Esophagus squamous epithelium (tissue), 5 donors: ENCODE results near the gene ACCSL. TPM values are rescaled to one million over a fixed set of nuclear protein-coding genes. Genes with fewer than 3 reads are reported as not detected.

Experiments
- DNase-seq: peaks from one replicate; lab custom pipeline; 2025; lab: John Stamatoyannopoulos, UW
- H3K27ac ChIP-seq, 4 donors: fragments of 200-600 bp; sonication (generic); one replicate each; pipeline ENCODE4 v1.5.1; 2016 to 2019; ENCODE audit warnings: mild to moderate bottlenecking in 1 of 4
- H3K27me3 ChIP-seq, 4 donors: fragments of 200-600 bp; sonication (generic); 1 replicate in 3 of 4; 2 replicates in 1 of 4; pipeline versions ENCODE4 v1.5.1 to v1.6.0; 2017 to 2021; ENCODE audit warnings: antibody characterized with exemption in 1 of 4
- H3K36me3 ChIP-seq, 3 donors: fragments of 200-600 bp; sonication (generic); one replicate each; pipeline ENCODE4 v1.5.1; 2016 to 2019
- H3K4me1 ChIP-seq, 3 donors: fragments of 200-600 bp; sonication (generic); one replicate each; pipeline ENCODE4 v1.5.1; 2017 to 2019
- H3K4me3 ChIP-seq, 4 donors: fragments of 200-600 bp; sonication (generic); 1 replicate in 3 of 4; 2 replicates in 1 of 4; pipeline ENCODE4 v1.5.1; 2016 to 2019; ENCODE audit warnings: mild to moderate bottlenecking in 2 of 4, moderate library complexity in 1 of 4
- H3K9me3 ChIP-seq, 3 donors: fragments of 200-600 bp; sonication (generic); one replicate each; pipeline ENCODE4 v1.5.1; 2016 to 2019
- CTCF ChIP-seq, 6 experiments: fragments of 450-650 bp in 4 of 6; fragments of 200-600 bp in 2 of 6; sonication (generic) in 2 of 6; IDR thresholded peaks; one replicate each; pipeline ENCODE4 v1.5.1; 2016 to 2019; ENCODE audit warnings: antibody characterized with exemption in 6 of 6, mild to moderate bottlenecking in 4 of 6, moderate library complexity in 4 of 6
- POLR2A ChIP-seq, 4 donors: fragments of 450-650 bp; IDR thresholded peaks; one replicate each; pipeline ENCODE4 v1.6.1; 2017; ENCODE audit warnings: antibody characterized with exemption in 4 of 4, mild to moderate bottlenecking in 4 of 4, moderate library complexity in 3 of 4
- WGBS, 2 donors: methylation state at CpG; one replicate each; pipeline ENCODE4 v1.1.5; 2018; 5-methylcytosine and 5-hydroxymethylcytosine counted together
- intact Hi-C: fragments of 100-400 bp; cut with DNase I; formaldehyde crosslinking; loops from one replicate; pipeline ENCODE4 v1.15.0; 2022
- total RNA-seq, 4 donors: library from RNA; depleted of rRNA; stranded (reverse); fragments of >200 nt; gene quantifications; one replicate each; pipeline ENCODE4 v1.1.0, GENCODE V29; 2016
- donor health status: DM: yes; HTN: yes; CAD: no.

Gene ACCSL
- not detected for total RNA-seq

- H3K9me3 ChIP-seq = no peaks in the 10 kb centered on the region
- no peaks in the 10 kb centered on the region for H3K4me1 ChIP-seq
- intact Hi-C loops = no loop called here
- H3K4me3 ChIP-seq = no peak within 1 kb of the TSS
- TF ChIP-seq CTCF (IDR thresholded peaks at IDR 0.05) (no peak), POLR2A (IDR thresholded peaks at IDR 0.05) (no peak)
- H3K27me3 ChIP-seq = no peaks in the 10 kb centered on the region
- WGBS, 2 donors = 84 to 90% methylated on average over 7 of the region's 12 CpGs
- no peak within 1 kb of the TSS for H3K27ac ChIP-seq
- no peaks in the 10 kb centered on the region for H3K36me3 ChIP-seq
- no peak for DNase-seq
Measured at GRCh38 chr11:44047931-44048431, at the start of gene ACCSL. TSS of gene ACCSL (plus strand) at chr11:44047981. CDS start at chr11:44048037, 56 bp downstream.

GRCh38 chr11:43998308-43998707, 49.5 kb upstream of the ACCSL start:
- WGBS, 2 donors = 82 to 100% methylated on average over 1 of the region's 1 CpG

GRCh38 chr11:44000731-44001130, 47.0 kb upstream of the ACCSL start:
- 38 to 58% methylated on average over 2 of the region's 2 CpGs for WGBS, 2 donors
- no peak overlapping the region for H3K4me3 ChIP-seq
- no peaks in the 10 kb centered on the region for H3K9me3 ChIP-seq
- no peak for DNase-seq
- intact Hi-C loops = no loop called here
- no peak overlapping the region for H3K27ac ChIP-seq
- H3K27me3 ChIP-seq = peaks cover 0 to 14% (median 0%) of the 10 kb centered on the region in 4 donors
- no peaks in the 10 kb centered on the region for H3K36me3 ChIP-seq
- TF ChIP-seq CTCF (IDR thresholded peaks at IDR 0.05) = no peak
- TF ChIP-seq POLR2A (IDR thresholded peaks at IDR 0.05) = no peak
- no peaks in the 10 kb centered on the region for H3K4me1 ChIP-seq

More at GRCh38 chr11:43998308-43998707, 49.5 kb upstream of the ACCSL start:
- Histone ChIP-seq H3K27ac (no peak overlapping the region), H3K27me3 (peaks cover 0 to 14% (median 0%) of the 10 kb centered on the region in 4 donors), H3K36me3 (no peaks in the 10 kb centered on the region), H3K4me1 (no peaks in the 10 kb centered on the region), H3K4me3 (no peak overlapping the region), H3K9me3 (no peaks in the 10 kb centered on the region)
- TF ChIP-seq POLR2A (IDR thresholded peaks at IDR 0.05) (no peak), CTCF (IDR thresholded peaks at IDR 0.05) (no peak)
- intact Hi-C loops = no loop called here
- DNase-seq = no peak

GRCh38 chr11:44002191-44003093, 45.3 kb upstream of the ACCSL start:
- TF ChIP-seq POLR2A (IDR thresholded peaks at IDR 0.05) (no peak), CTCF (IDR thresholded peaks at IDR 0.05) (no peak)
- Histone ChIP-seq H3K4me1 (no peaks in the 10 kb centered on the region), H3K27ac (no peak overlapping the region), H3K4me3 (no peak overlapping the region), H3K27me3 (peaks cover 0 to 14% (median 0%) of the 10 kb centered on the region in 4 donors), H3K36me3 (no peaks in the 10 kb centered on the region), H3K9me3 (no peaks in the 10 kb centered on the region)
- 88% methylated on average over 4 to 8 of the region's 18 CpGs for WGBS, 2 donors
- intact Hi-C loops = no loop called here
- no peak for DNase-seq
